Ovary (tissue), 3 donors: ENCODE measurements around the gene FBXO11.

ENCODE experiments used
- CTCF ChIP-seq, 3 donors: fragments of 450-650 bp in 2 of 3; fragments of 200-600 bp in 1 of 3; IDR thresholded peaks; one replicate each; pipeline versions ENCODE4 v1.5.1 to v1.8.0; 2016 to 2022; ENCODE audit warnings: antibody characterized with exemption in 3 of 3, mild to moderate bottlenecking in 1 of 3
- EP300 ChIP-seq: sonication (generic); formaldehyde crosslinking; IDR thresholded peaks from one replicate; pipeline ENCODE4 v1.6.1; 2017; ENCODE audit warnings: antibody characterized with exemption
- POLR2A ChIP-seq: fragments of 450-650 bp; IDR thresholded peaks from one replicate; pipeline ENCODE4 v1.6.1; 2017; ENCODE audit warnings: antibody characterized with exemption, mild to moderate bottlenecking, moderate library complexity
- donor health status: DM: no; HTN: no; CAD: no.

- TF ChIP-seq CTCF (IDR thresholded peaks at IDR 0.05) (no peak), POLR2A (no peak), EP300 (no peak)
Measured at GRCh38 chr2:47918043-47918442, 11.7 kb upstream of the FBXO11 start.
